GM23248 (cell line): ENCODE measurements around the gene CANT1.

Experiments
- EZH2 ChIP-seq: fragments of 200-600 bp; sonication (generic); IDR thresholded peaks from 2 replicates; pipeline ENCODE4 v1.6.1; 2018; ENCODE audit warnings: antibody characterized with exemption, mild to moderate bottlenecking; ENCODE audit not compliant: insufficient read depth, poor library complexity, severe bottlenecking
- EZH2phosphoT487 ChIP-seq: fragments of 200-600 bp; sonication (generic); IDR thresholded peaks from 2 replicates; pipeline ENCODE4 v1.6.1; 2018; ENCODE audit warnings: antibody characterized with exemption, moderate library complexity, mild to moderate bottlenecking, low read depth; ENCODE audit not compliant: insufficient read depth

- TF ChIP-seq EZH2 (no peak), EZH2phosphoT487 (no peak)
Measured at GRCh38 chr17:79051306-79051705, 41.7 kb upstream of the CANT1 start.
